ENCODE data around the gene SDHB. TPM values are rescaled to one million over a fixed set of nuclear protein-coding genes. Genes with fewer than 3 reads are reported as not detected.

Gene SDHB
- total RNA-seq, 1 donor from 2014 or later: 101 TPM

GRCh38 chr1:16989676-16990391, 64.0 kb downstream of the SDHB start:
- DNase-seq (ENCODE audit: extremely low read depth, low read depth, low spot score): no peak

- DNase-seq (ENCODE audit: extremely low read depth, low read depth, low spot score): no peak
Measured at GRCh38 chr1:16988210-16988609, 65.6 kb downstream of the SDHB start.

- DNase-seq (ENCODE audit: extremely low read depth, low read depth, low spot score): no peak
Measured at GRCh38 chr1:16986962-16987361, 66.9 kb downstream of the SDHB start.

GRCh38 chr1:16986560-16986959, 67.3 kb downstream of the SDHB start:
- DNase-seq (ENCODE audit: extremely low read depth, low read depth, low spot score): no peak

- DNase-seq (ENCODE audit: extremely low read depth, low read depth, low spot score): no peak
Measured at GRCh38 chr1:16986113-16986512, 67.7 kb downstream of the SDHB start.

GRCh38 chr1:16984717-16985116, 69.1 kb downstream of the SDHB start:
- peak; percentile 68 for DNase-seq (ENCODE audit: extremely low read depth, low read depth, low spot score)

GRCh38 chr1:16983649-16984048, 70.2 kb downstream of the SDHB start:
- no peak for DNase-seq (ENCODE audit: extremely low read depth, low read depth, low spot score)

GRCh38 chr1:16982902-16983301, 70.9 kb downstream of the SDHB start:
- no peak for DNase-seq (ENCODE audit: extremely low read depth, low read depth, low spot score)

GRCh38 chr1:16981269-16981849, 72.5 kb downstream of the SDHB start:
- DNase-seq (ENCODE audit: extremely low read depth, low read depth, low spot score): no peak

GRCh38 chr1:16980473-16981268, 73.2 kb downstream of the SDHB start, which contains the start of gene MFAP2:
TSS of gene MFAP2 (minus strand) at chr1:16980620. CDS start at chr1:16978273, 2,347 bp downstream.
- DNase-seq (ENCODE audit: extremely low read depth, low read depth, low spot score): no peak

- no peak for DNase-seq (ENCODE audit: extremely low read depth, low read depth, low spot score)
Measured at GRCh38 chr1:16979475-16980327, 74.1 kb downstream of the SDHB start.

GRCh38 chr1:16978567-16979474, 75.0 kb downstream of the SDHB start:
- no peak for DNase-seq (ENCODE audit: extremely low read depth, low read depth, low spot score)

GRCh38 chr1:16978139-16978538, 75.7 kb downstream of the SDHB start:
- no peak for DNase-seq (ENCODE audit: extremely low read depth, low read depth, low spot score)

GRCh38 chr1:16977377-16977776, 76.5 kb downstream of the SDHB start:
- no peak for DNase-seq (ENCODE audit: extremely low read depth, low read depth, low spot score)

GRCh38 chr1:16976966-16977365, 76.9 kb downstream of the SDHB start:
- DNase-seq (ENCODE audit: extremely low read depth, low read depth, low spot score): no peak

GRCh38 chr1:16975838-16976237, 78.0 kb downstream of the SDHB start:
- DNase-seq (ENCODE audit: extremely low read depth, low read depth, low spot score): no peak

- no peak for DNase-seq (ENCODE audit: extremely low read depth, low read depth, low spot score)
Measured at GRCh38 chr1:16975211-16975610, 78.6 kb downstream of the SDHB start.

- no peak for DNase-seq (ENCODE audit: extremely low read depth, low read depth, low spot score)
Measured at GRCh38 chr1:16973215-16973614, 80.6 kb downstream of the SDHB start.

GRCh38 chr1:16972189-16972895, 81.5 kb downstream of the SDHB start:
- no peak for DNase-seq (ENCODE audit: extremely low read depth, low read depth, low spot score)

All from glomerular endothelial cell (primary cell).